GM21825 (cell line): Measurements from ENCODE around the gene RASSF7.

ENCODE experiments used
- ATAC-seq: cut with Tn5 transposase; IDR thresholded peaks from one replicate; pipeline ENCODE4 v1.9.1; 2021; ENCODE audit warnings: mild to moderate bottlenecking, moderate library complexity; ENCODE audit not compliant: unreplicated experiment

Gene RASSF7

GRCh38 chr11:579830-580601 is 19.2 kb downstream of the RASSF7 start:
- no peak for ATAC-seq

GRCh38 chr11:581342-581741 is 20.6 kb downstream of the RASSF7 start:
- no peak for ATAC-seq

- ATAC-seq = no peak
These were observed 21.0 kb downstream of the RASSF7 start for GRCh38 chr11:581752-582151.

GRCh38 chr11:584287-584686 is 23.5 kb downstream of the RASSF7 start:
- ATAC-seq = no peak

- no peak for ATAC-seq
These were observed 25.9 kb downstream of the RASSF7 start for GRCh38 chr11:586376-587316.

GRCh38 chr11:587546-587945 is 26.8 kb downstream of the RASSF7 start:
- ATAC-seq = no peak

GRCh38 chr11:587978-588380 is 27.2 kb downstream of the RASSF7 start:
- no peak for ATAC-seq

GRCh38 chr11:589798-590197 is 29.0 kb downstream of the RASSF7 start:
- ATAC-seq = no peak

- no peak for ATAC-seq
These were observed 30.2 kb downstream of the RASSF7 start for GRCh38 chr11:590997-591396.

GRCh38 chr11:592501-592900 is 31.7 kb downstream of the RASSF7 start:
- no peak for ATAC-seq

- no peak for ATAC-seq
These were observed 32.1 kb downstream of the RASSF7 start for GRCh38 chr11:592918-593317.

- ATAC-seq = no peak
These were observed 32.6 kb downstream of the RASSF7 start for GRCh38 chr11:593347-593746.

GRCh38 chr11:595400-595799 is 34.6 kb downstream of the RASSF7 start:
- no peak for ATAC-seq

- no peak for ATAC-seq
These were observed 35.6 kb downstream of the RASSF7 start for GRCh38 chr11:596374-596773.

- no peak for ATAC-seq
These were observed 36.5 kb downstream of the RASSF7 start for GRCh38 chr11:597166-597725.

- ATAC-seq = no peak
These were observed 37.4 kb downstream of the RASSF7 start for GRCh38 chr11:598005-598680.

GRCh38 chr11:601573-602245 is 40.9 kb downstream of the RASSF7 start:
- ATAC-seq = no peak

- no peak for ATAC-seq
These were observed 42.4 kb downstream of the RASSF7 start for GRCh38 chr11:603154-603553.

- ATAC-seq = no peak
These were observed 44.7 kb downstream of the RASSF7 start for GRCh38 chr11:605286-606129.

GRCh38 chr11:606245-606644 is 45.5 kb downstream of the RASSF7 start:
- ATAC-seq = no peak
